NCI-H82 treated with DMSO at 0.1 percent for 48 hours (cell line): ENCODE results near the gene ZNF790.
"Not testable (repeated sequence)": the region's sequence is repeated elsewhere in the genome, so short reads cannot be mapped to it uniquely, and the experiment has no call there.

Experiments
- DNase-seq: peaks from one replicate; lab custom pipeline; 2025; ENCODE audit not compliant: unreplicated experiment; lab: John Stamatoyannopoulos, UW

The ZNF790 gene

GRCh38 chr19:36837906-36838783, at the start of gene ZNF790:
ZNF790 (minus strand) TSS chr19:36838387; CDS start chr19:36825619, 12,768 bp downstream.
- DNase-seq = peak; percentile 83

DNA sequence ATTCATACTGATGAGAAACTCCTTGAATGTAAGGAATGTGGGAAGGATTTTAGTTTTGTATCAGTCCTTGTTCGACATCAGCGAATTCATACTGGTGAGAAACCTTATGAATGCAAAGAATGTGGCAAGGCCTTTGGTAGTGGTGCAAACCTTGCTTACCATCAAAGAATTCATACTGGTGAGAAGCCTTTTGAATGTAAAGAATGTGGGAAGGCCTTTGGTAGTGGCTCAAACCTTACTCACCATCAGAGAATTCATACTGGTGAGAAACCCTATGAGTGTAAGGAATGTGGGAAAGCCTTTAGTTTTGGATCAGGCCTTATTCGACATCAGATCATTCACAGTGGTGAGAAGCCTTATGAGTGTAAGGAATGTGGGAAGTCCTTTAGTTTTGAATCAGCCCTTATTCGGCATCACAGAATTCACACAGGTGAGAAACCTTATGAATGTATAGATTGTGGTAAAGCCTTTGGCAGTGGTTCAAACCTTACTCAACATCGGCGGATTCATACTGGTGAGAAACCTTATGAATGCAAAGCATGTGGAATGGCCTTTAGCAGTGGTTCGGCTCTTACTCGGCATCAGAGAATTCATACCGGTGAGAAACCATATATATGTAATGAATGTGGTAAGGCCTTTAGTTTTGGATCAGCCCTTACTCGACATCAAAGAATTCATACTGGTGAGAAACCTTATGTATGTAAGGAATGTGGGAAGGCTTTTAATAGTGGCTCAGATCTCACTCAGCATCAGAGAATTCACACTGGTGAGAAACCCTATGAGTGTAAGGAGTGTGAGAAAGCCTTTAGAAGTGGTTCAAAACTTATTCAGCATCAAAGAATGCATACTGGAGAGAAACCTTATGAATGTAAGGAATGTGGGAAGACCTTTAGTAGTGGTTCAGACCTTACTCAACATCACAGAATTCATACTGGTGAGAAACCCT, 39.1 kb upstream of the ZNF790 start:
- DNase-seq = no peak

- DNase-seq = no peak
Measured at GRCh38 chr19:36851898-36852297, 13.7 kb upstream of the ZNF790 start.

DNA sequence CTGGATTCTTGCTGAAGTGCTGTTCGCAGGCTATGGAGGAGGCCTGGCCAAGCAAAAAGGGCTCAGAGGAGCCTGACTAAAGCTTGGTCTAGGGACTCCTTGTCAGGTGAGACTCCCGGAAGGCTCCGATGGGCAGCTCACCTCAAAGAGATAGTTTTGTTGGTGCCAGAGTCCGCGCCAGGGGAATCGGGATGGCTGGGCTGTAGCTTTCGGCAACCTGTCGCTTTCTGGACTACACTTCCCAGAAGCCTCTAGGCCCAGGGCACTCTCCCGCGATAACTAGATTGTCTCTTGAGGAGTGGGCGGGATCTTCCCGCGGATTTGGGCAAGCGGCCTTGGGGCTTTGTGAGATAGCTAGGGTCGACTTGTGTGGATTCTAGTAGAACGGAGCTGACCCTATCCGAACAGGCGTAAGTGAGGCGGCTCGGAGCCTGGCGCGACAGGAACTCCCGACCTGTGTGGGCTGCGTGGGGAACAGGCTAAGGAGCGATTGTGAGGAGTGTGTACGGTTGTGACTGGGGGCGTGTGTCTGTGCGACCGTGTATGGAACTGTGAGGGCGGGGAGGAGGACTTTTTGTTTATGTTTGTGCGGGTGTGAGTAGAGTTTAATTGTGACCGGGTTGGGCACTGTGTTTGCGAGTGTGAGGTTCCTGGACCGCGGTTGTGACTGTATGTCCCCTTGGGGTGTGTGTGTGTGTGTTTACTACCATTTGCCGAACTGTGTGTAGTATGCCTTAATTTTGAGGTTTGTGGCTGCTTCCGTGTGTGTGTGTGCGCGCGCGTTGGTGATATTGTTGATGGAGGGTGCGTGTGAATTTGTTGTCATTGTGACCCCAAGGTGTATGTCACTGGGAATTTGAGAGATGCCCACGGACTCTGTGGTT, 12.6 kb upstream of the ZNF790 start, which contains the start of gene ZNF345:
Gene ZNF345, plus strand, starts transcription at position 318 of the 884 bp plus-strand sequence. CDS start 25,955 bp downstream, outside the sequence.
- DNase-seq = peak; percentile 94

DNA sequence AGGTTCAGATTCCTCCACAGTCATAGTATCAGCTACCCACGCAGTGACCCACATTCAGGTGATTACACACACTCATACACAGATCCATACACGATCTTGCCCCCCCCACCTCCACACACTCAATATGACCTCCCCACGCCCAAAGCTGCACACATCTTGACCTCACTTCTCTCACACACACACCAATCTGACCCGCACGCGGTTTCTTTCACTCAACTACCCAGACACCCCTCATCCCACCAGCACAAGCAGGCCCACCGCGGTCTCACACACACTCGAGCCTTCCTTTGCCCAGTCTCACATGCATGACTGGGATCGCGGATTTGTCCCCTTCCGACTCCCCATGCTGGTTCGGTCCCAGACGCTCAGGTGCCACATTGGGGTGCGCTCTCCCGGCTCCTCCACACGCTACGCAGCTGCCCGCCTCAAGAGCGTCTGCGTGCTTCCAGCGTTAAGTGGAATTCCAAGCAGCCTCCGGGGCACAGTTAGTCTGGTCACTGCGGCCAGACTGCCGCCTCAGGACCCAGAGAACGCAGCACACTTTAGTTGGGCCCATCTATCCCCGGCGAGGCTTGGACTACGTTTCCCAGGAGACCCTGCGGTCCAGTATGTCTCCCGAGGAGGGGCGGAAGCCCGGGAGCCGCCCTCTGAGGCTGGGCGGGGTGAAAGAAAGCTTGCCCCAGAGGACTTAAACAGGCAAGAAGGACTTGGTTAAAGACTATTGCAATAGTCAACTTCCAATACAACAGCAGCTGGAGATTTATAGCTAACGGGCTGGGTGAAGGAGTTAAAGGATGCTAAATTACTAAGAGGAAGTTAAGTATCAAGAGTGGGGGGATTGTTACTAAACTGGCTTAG, 11.7 kb upstream of the ZNF790 start:
- peak; percentile 83 for DNase-seq

DNA sequence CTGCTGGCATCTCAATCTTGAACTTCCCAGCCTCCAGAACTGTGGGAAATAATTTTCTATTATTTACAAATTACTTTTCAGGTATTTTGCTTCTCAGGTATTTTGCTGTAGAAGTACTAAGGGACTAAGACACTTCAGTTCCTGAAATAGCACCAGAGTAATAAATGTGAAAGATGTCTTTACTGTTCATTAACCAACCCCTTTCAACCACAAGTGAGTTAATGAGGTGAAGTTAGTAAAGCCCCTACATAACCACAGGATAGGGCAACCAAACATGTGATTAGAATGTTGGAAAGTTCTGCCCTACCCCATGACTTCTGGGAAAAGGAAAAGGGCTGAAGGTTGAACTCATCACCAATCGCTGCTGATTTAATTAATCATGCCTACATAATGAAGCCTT, 9.8 kb upstream of the ZNF790 start:
- no peak for DNase-seq

DNA sequence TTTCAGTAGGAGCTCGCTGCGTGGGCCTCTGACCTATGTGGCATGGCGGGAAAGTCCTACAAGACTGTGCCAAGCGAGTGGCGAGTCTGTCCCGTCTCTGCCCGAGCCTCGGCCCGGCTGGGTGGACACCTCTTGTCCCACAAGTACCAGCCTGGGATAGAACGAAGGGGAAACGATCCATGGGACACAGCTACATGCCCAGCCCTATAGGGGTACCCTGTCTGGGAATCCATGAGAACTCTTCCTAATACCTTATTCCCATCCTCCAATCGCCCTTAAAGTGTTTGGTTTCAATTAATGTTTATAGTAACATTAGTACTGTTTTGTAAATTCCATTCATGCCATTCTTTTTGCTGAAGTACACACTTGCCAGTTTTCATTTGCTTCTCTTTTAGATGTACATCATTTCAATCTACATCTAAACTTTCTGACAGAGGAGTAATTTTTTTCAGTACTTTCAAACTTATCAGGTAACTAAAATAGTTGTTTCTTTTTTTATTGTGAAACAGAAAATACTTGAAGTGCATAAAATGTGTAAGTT, 667 bp upstream of the ZNF790 start:
- no peak for DNase-seq

- no peak for DNase-seq
Measured at GRCh38 chr19:36837176-36837905, 846 bp downstream of the ZNF790 start.

GRCh38 chr19:36833430-36833829, 4.8 kb downstream of the ZNF790 start:
- DNase-seq = no peak

DNA sequence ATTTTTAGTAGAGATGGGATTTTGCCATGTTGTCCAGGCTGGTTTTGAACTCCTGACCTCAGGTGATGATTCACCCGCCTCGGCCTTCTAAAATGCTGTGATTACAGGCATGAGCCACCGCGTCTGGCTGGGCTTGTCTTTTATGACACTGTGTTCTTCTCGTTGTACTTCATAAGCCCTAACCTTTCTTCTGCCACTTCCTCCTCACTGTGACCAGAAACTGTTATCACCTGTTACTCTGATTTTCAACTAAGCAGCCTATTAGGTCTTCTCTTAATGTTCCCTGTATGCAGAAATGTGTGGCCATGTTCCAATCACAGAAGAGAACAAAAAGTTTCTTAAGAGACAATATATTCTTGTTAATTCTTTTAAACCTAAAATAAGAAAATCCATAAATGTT, 16.4 kb downstream of the ZNF790 start:
- no peak for DNase-seq

- DNase-seq = no peak
Measured at GRCh38 chr19:36819130-36819630, 19.0 kb downstream of the ZNF790 start.

- no peak for DNase-seq
Measured at GRCh38 chr19:36807029-36807428, 31.2 kb downstream of the ZNF790 start.

- no peak for DNase-seq
Measured at GRCh38 chr19:36805364-36805763, 32.8 kb downstream of the ZNF790 start.

DNA sequence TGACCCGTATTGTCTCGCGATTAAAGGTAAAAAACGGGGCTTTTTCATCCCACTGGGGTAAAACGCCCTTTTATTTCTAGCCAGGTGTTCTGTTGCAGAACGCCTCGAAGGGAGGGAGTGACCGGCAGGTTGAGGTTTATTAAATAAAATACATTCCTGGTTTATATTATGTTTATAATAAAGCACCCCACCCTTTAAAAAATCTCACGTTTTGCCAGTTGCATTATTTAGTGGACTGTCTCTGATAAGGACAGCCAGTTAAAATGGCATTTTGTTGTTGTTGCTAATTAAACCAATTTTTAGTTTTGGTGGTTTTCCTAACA, 40.4 kb downstream of the ZNF790 start:
- no peak for DNase-seq

DNA sequence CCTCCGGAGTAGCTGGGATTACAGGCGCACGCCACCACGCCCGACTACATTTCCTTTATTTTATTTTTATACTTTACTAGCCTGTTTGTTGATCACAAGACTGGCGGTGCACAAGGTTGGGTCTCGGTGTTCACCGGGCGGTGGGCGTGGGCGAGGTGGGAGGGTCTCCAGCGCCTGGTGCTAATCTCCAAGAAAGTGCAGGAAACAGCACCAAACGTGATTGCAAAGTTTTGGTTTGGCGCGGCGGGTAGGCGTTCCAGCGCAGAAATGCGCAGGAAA, 41.5 kb downstream of the ZNF790 start:
- no peak for DNase-seq

GRCh38 chr19:36791420-36792141, 46.6 kb downstream of the ZNF790 start:
- not testable (repeated sequence) for DNase-seq

DNA sequence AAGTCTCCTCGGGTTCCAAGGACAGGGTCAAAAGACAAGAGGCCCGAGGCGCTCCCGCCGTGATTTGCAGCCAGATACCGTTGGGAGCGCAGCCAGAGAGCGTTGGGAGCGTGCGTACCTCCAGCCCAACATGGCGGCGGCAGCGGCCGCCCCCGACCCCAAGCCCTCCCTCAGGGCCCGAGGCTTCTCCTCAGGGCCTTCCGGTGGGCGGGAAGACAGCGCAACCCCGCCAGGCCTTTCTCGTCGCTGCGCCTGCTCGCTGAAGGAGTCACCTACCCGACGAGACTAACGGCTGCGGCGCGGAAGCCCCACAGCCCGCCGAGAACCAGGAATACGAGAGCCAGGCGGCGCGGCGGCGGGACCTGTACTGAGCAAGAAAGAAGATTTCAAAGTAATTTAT, 62.4 kb downstream of the ZNF790 start:
- no peak for DNase-seq

DNA sequence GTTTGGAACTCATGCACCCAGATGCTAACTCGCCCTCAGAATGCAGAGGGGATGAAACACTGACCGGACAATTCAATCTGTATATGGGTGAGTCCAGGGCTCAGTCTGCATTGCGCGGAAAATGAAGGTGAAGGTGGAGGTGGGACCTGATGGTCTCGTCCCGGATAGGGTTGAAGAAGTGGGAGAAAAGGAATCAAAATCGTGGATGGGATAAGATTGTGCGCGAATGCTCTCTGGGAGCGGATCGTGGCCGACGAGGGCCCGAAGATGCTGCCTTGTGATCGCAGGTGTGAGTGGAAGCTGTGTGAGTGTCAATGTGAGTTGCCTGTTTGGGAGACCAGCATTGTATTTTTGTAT, 65.0 kb downstream of the ZNF790 start:
- no peak for DNase-seq
